DND-41 (cell line): ENCODE results near the gene ADAT2.
"Not testable (repeated sequence)": the region's sequence is repeated elsewhere in the genome, so short reads cannot be mapped to it uniquely, and the experiment has no call there.

Source experiments
- ATAC-seq: fragments of 200-7000 bp; cut with Tn5 transposase; 3 replicates; pipeline ENCODE4 v1.9.1; 2021; ENCODE audit warnings: low read depth; ENCODE audit not compliant: insufficient read depth
- DNase-seq: peaks from one replicate; pipeline ENCODE4 v3.0.0-alpha.2; 2020
- H2AFZ ChIP-seq: 2 replicates; pipeline ENCODE4 v1.6.0; 2012; ENCODE audit warnings: low read depth, low read length
- H3K27ac ChIP-seq: 2 replicates; pipeline ENCODE4 v1.5.1; 2012; ENCODE audit warnings: low read length, inconsistent platforms
- H3K27me3 ChIP-seq: fragments of 200-600 bp; sonication (generic); 2 replicates; pipeline ENCODE4 v1.6.0; 2012; ENCODE audit warnings: low read length, mild to moderate bottlenecking, inconsistent platforms; ENCODE audit not compliant: insufficient read depth, poor library complexity
- H3K36me3 ChIP-seq: 2 replicates; pipeline ENCODE4 v1.5.1; 2012; ENCODE audit warnings: low read length, inconsistent platforms; ENCODE audit not compliant: insufficient read depth
- H3K4me1 ChIP-seq: 2 replicates; pipeline ENCODE4 v1.5.1; 2012; ENCODE audit warnings: mild to moderate bottlenecking, low read length; ENCODE audit not compliant: insufficient read depth
- H3K4me2 ChIP-seq: 2 replicates; pipeline ENCODE4 v1.6.0; 2012; ENCODE audit warnings: mild to moderate bottlenecking, moderate library complexity, low read length, inconsistent platforms; ENCODE audit not compliant: insufficient read depth
- H3K4me3 ChIP-seq, 2 experiments: fragments of 200-600 bp in 1 of 2; shearing (Covaris generic) in 1 of 2; 2 replicates each; pipeline ENCODE4 v1.5.1; 2012 to 2016; ENCODE audit warnings: inconsistent platforms in 2 of 2, low read length in 2 of 2, mild to moderate bottlenecking in 2 of 2, low read depth in 1 of 2, moderate library complexity in 1 of 2
- H3K79me2 ChIP-seq: 2 replicates; pipeline ENCODE4 v1.6.0; 2012; ENCODE audit warnings: low read length, inconsistent platforms; ENCODE audit not compliant: insufficient read depth
- H3K9ac ChIP-seq: 2 replicates; pipeline ENCODE4 v1.6.0; 2012; ENCODE audit warnings: low read depth, mild to moderate bottlenecking, inconsistent platforms, low read length, moderate library complexity
- H3K9me3 ChIP-seq: 2 replicates; pipeline ENCODE4 v1.5.1; 2012; ENCODE audit warnings: low read length, moderate library complexity, mild to moderate bottlenecking, inconsistent platforms; ENCODE audit not compliant: insufficient read depth, severe bottlenecking
- H4K20me1 ChIP-seq: 2 replicates; pipeline ENCODE4 v1.6.0; 2012; ENCODE audit warnings: low read length; ENCODE audit not compliant: insufficient read depth
- CTCF ChIP-seq: IDR thresholded peaks from 2 replicates; pipeline ENCODE4 v1.5.1; 2012; ENCODE audit warnings: borderline replicate concordance, low read length, moderate library complexity, mild to moderate bottlenecking; ENCODE audit not compliant: poor library complexity, severe bottlenecking; ENCODE audit errors: extremely low read depth
- EZH2 ChIP-seq: IDR thresholded peaks from 3 replicates; pipeline ENCODE4 v1.6.1; 2012; ENCODE audit warnings: borderline replicate concordance, low read depth, mild to moderate bottlenecking, moderate library complexity, low read length, inconsistent platforms; ENCODE audit not compliant: severe bottlenecking

ADAT2 gene

DNA sequence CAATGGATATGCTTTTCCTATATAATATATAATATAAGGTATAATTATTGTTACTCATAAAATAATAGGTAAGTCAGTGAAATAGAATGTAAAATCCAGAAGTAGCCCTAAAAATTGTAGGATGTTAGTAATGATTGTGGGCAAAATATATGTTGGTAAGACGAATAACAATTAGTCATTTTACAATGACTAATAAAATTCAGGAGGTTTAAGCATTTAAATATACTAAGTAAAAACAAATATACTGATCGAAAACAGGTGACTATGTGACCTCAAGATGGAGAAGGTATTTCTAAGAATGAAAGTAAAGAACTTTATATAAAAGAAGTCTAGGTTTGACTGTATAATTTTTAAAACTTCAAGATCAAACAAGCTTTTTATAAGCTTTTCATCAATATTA is 32.1 kb upstream of the ADAT2 start:
- H3K9me3 ChIP-seq: no peaks in the 10 kb centered on the region
- H3K9ac ChIP-seq: no peak overlapping the region
- H3K4me1 ChIP-seq: no peaks in the 10 kb centered on the region
- H3K36me3 ChIP-seq: peaks cover 10% of the 10 kb centered on the region; the same call in 1 of the 2 replicates
- H2AFZ ChIP-seq: no peak overlapping the region
- no peaks in the 10 kb centered on the region for H3K27me3 ChIP-seq
- no peak for ATAC-seq
- H3K4me3 ChIP-seq: no peak overlapping the region
- no peak overlapping the region for H3K4me2 ChIP-seq
- H3K27ac ChIP-seq: no peak overlapping the region
- no peaks in the 10 kb centered on the region for H3K79me2 ChIP-seq
- H4K20me1 ChIP-seq: no peaks in the 10 kb centered on the region
- TF ChIP-seq EZH2 (no peak), CTCF (no peak)
- DNase-seq: no peak

DNA sequence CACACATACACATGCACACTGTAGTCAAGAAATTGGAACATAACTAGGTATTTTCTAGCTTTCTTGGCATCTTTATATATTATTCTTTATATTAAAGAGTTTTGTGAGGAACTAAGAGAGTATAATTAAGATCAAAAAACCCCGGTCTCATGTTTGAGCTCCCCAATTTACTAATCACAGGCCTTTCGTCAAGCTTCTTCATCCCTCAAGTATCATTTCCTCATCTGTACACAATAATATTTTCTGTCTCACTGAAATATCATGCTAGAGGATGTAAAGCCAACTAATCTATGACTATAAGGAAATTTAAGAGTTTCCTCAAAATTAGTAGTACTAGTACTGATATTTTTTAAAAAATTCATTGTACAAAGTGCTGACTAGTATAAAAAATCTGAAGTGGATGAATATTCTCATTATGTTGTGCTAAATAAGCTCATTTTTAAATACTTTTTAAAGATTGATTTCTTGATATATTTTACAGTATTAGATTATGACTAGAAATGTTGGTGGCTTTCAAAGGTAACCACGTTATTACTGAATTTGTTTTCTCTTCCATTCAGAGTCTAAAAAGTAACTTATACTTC is 28.1 kb upstream of the ADAT2 start:
- Histone ChIP-seq H3K4me2 (no peak overlapping the region), H4K20me1 (no peaks in the 10 kb centered on the region), H3K4me3 (no peak overlapping the region), H3K4me1 (no peaks in the 10 kb centered on the region), H2AFZ (no peak overlapping the region), H3K79me2 (no peaks in the 10 kb centered on the region), H3K36me3 (peaks cover 37% of the 10 kb centered on the region; the same call in 1 of the 2 replicates), H3K27me3 (no peaks in the 10 kb centered on the region), H3K9me3 (no peaks in the 10 kb centered on the region), H3K9ac (no peak overlapping the region), H3K27ac (no peak overlapping the region)
- TF ChIP-seq CTCF (no peak), EZH2 (no peak)
- ATAC-seq: no peak
- no peak for DNase-seq

GRCh38 chr6:143476545-143476944 is 26.1 kb upstream of the ADAT2 start:
- peaks cover 55% of the 10 kb centered on the region; the same call in 1 of the 2 replicates for H3K36me3 ChIP-seq
- no peaks in the 10 kb centered on the region for H3K27me3 ChIP-seq
- no peak for ATAC-seq
- H3K4me2 ChIP-seq: no peak overlapping the region
- H3K4me3 ChIP-seq: no peak overlapping the region
- no peaks in the 10 kb centered on the region for H3K4me1 ChIP-seq
- H3K27ac ChIP-seq: no peak overlapping the region
- H3K79me2 ChIP-seq: no peaks in the 10 kb centered on the region
- DNase-seq: no peak
- H3K9me3 ChIP-seq: no peaks in the 10 kb centered on the region
- H4K20me1 ChIP-seq: no peaks in the 10 kb centered on the region
- H2AFZ ChIP-seq: no peak overlapping the region
- TF ChIP-seq EZH2: no peak
- no peak overlapping the region for H3K9ac ChIP-seq

- no peak overlapping the region for H3K27ac ChIP-seq
- H4K20me1 ChIP-seq: no peaks in the 10 kb centered on the region
- H3K79me2 ChIP-seq: no peaks in the 10 kb centered on the region
- no peaks in the 10 kb centered on the region for H3K9me3 ChIP-seq
- DNase-seq: no peak
- no peak overlapping the region for H2AFZ ChIP-seq
- H3K9ac ChIP-seq: no peak overlapping the region
- H3K4me1 ChIP-seq: no peaks in the 10 kb centered on the region
- no peak overlapping the region for H3K4me3 ChIP-seq
- H3K36me3 ChIP-seq: peaks cover 42% of the 10 kb centered on the region; the same call in 1 of the 2 replicates
- no peak for TF ChIP-seq CTCF
- no peak for TF ChIP-seq EZH2
- ATAC-seq: no peak
- no peaks in the 10 kb centered on the region for H3K27me3 ChIP-seq
- H3K4me2 ChIP-seq: no peak overlapping the region
These were observed 21.3 kb upstream of the ADAT2 start for GRCh38 chr6:143471822-143472221.

- not testable (repeated sequence) for H3K27me3 ChIP-seq, H4K20me1 ChIP-seq, H3K4me3 ChIP-seq, H3K79me2 ChIP-seq, H2AFZ ChIP-seq, H3K9me3 ChIP-seq, H3K4me1 ChIP-seq, DNase-seq, H3K27ac ChIP-seq, H3K9ac ChIP-seq, ATAC-seq, H3K4me2 ChIP-seq
- H3K36me3 ChIP-seq: peaks cover 30% of the 10 kb centered on the region; the same call in 1 of the 2 replicates
These were observed 18.3 kb upstream of the ADAT2 start for GRCh38 chr6:143468823-143469222.
